Prostate gland (tissue), 2 donors: ENCODE data around the gene PADI1.

Source experiments
- CTCF ChIP-seq, 4 experiments: fragments of 200-600 bp in 2 of 4; fragments of 450-650 bp in 2 of 4; sonication (generic) in 2 of 4; IDR thresholded peaks; 1 replicate in 3 of 4; 2 replicates in 1 of 4; pipeline ENCODE4 v1.5.1; 2016 to 2019; ENCODE audit warnings: antibody characterized with exemption in 4 of 4, mild to moderate bottlenecking in 2 of 4, moderate library complexity in 2 of 4
- POLR2A ChIP-seq: fragments of 450-650 bp; IDR thresholded peaks from one replicate; pipeline ENCODE4 v1.6.1; 2016; ENCODE audit warnings: antibody characterized with exemption, mild to moderate bottlenecking

DNA sequence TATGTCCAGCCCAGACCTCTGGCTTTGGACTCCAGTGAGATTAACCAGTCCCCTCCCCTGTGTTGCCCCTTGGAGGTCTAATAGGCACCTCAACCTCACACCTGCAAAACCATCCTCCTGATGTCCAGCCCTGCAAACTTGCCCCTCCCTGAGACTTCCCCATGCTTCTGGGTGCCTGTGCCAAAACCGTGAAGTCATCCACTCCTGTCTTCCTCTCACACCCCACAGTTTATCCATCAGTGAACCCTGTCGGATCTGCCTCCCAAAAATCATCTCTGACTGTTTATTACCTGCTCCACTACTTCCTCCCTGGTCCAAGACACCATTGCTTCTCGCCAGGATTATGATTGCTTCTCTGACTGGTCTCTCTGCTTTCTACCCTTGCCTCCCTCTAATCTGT, 31.7 kb upstream of the PADI1 start:
- TF ChIP-seq CTCF (IDR thresholded peaks at IDR 0.05), result no peak
- TF ChIP-seq POLR2A, result no peak
